Activated naive CD4-positive, alpha-beta T cell (primary cell): ENCODE measurements around the gene BFSP2.

Experiments
- DNase-seq, 4 experiments: peaks; one replicate each; lab custom pipeline; 2025; lab: John Stamatoyannopoulos, UW

BFSP2 gene

GRCh38 chr3:133383741-133384140 is 16.1 kb upstream of the BFSP2 start:
- no peak for DNase-seq

- DNase-seq: no peak
Observed at GRCh38 chr3:133384331-133385027, 15.4 kb upstream of the BFSP2 start.

- no peak for DNase-seq
Observed at GRCh38 chr3:133386876-133387275, 13.0 kb upstream of the BFSP2 start.

- no peak for DNase-seq
Observed at GRCh38 chr3:133387341-133387740, 12.5 kb upstream of the BFSP2 start.

- no peak for DNase-seq
Observed at GRCh38 chr3:133388696-133389395, 11.0 kb upstream of the BFSP2 start.

GRCh38 chr3:133390715-133391114 is 9.1 kb upstream of the BFSP2 start:
- no peak for DNase-seq

- DNase-seq: no peak
Observed at GRCh38 chr3:133393204-133393603, 6.7 kb upstream of the BFSP2 start.

GRCh38 chr3:133393691-133394474 is 6.0 kb upstream of the BFSP2 start:
- DNase-seq: no peak

- no peak for DNase-seq
Observed at GRCh38 chr3:133394561-133395311, 5.1 kb upstream of the BFSP2 start.

- no peak for DNase-seq
Observed at GRCh38 chr3:133396906-133397305, 3.0 kb upstream of the BFSP2 start.

GRCh38 chr3:133401374-133402135 is 1.7 kb downstream of the BFSP2 start:
- no peak for DNase-seq

GRCh38 chr3:133404920-133405319 is 5.1 kb downstream of the BFSP2 start:
- no peak for DNase-seq

GRCh38 chr3:133408366-133408765 is 8.5 kb downstream of the BFSP2 start:
- no peak for DNase-seq

GRCh38 chr3:133408961-133409360 is 9.1 kb downstream of the BFSP2 start:
- no peak for DNase-seq

- DNase-seq: no peak
Observed at GRCh38 chr3:133410191-133410892, 10.5 kb downstream of the BFSP2 start.

GRCh38 chr3:133412183-133413132 is 12.6 kb downstream of the BFSP2 start:
- DNase-seq: no peak

GRCh38 chr3:133413161-133414020 is 13.5 kb downstream of the BFSP2 start:
- DNase-seq: no peak

- no peak for DNase-seq
Observed at GRCh38 chr3:133414021-133414392, 14.2 kb downstream of the BFSP2 start.

- DNase-seq: no peak
Observed at GRCh38 chr3:133418361-133418760, 18.5 kb downstream of the BFSP2 start.
